IMR-90 (cell line): ENCODE data around the gene FBXW11. TPM values are rescaled to one million over a fixed set of nuclear protein-coding genes. Genes with fewer than 3 reads are reported as not detected.

Source experiments
- ATAC-seq: fragments of 200-7000 bp; cut with Tn5 transposase; 2 replicates; pipeline ENCODE4 v1.9.1; 2020; ENCODE audit warnings: low read depth, mild to moderate bottlenecking, moderate library complexity
- BruUV-seq: library from RNA; stranded (reverse); fragments of 400-500 nt; replicated peaks from 2 replicates; lab custom pipeline; 2021; lab: Mats Ljungman, UMichigan
- CTCF ChIA-PET: fragments of 300-600 bp; formaldehyde crosslinking; extraction: SDS; loops from one replicate; lab custom pipeline; 2021; ENCODE audit warnings: antibody characterized with exemption; lab: Yijun Ruan, JAX
- POLR2A ChIA-PET: fragments of 300-600 bp; sonication (Branson Sonifier 250); formaldehyde crosslinking; loops from one replicate; lab custom pipeline; 2022; ENCODE audit warnings: antibody characterized with exemption; ENCODE audit not compliant: unreplicated experiment; lab: Charles Lee
- DNase-seq: peaks from one replicate; pipeline ENCODE4 v3.0.0; 2013
- H2AFZ ChIP-seq: replicated peaks from 2 replicates; pipeline ENCODE3; 2013; ENCODE audit warnings: low read length, mild to moderate bottlenecking; ENCODE audit not compliant: poor library complexity
- H2AK5ac ChIP-seq: 2 replicates; pipeline ENCODE4 v1.6.1; 2013; ENCODE audit warnings: low read depth, low read length, inconsistent platforms
- H2AK9ac ChIP-seq: replicated peaks from 2 replicates; pipeline ENCODE3; 2013; ENCODE audit warnings: mild to moderate bottlenecking, low read depth, low read length, moderate library complexity; ENCODE audit not compliant: poor library complexity
- H2BK120ac ChIP-seq: 2 replicates; pipeline ENCODE4 v1.6.1; 2013; ENCODE audit warnings: low read depth, low read length, inconsistent platforms
- H2BK15ac ChIP-seq: 3 replicates; pipeline ENCODE4 v1.6.1; 2013; ENCODE audit warnings: low read depth, low read length, inconsistent platforms
- H2BK20ac ChIP-seq: 2 replicates; pipeline ENCODE4 v1.6.1; 2013; ENCODE audit warnings: low read depth, mild to moderate bottlenecking, inconsistent platforms, low read length, moderate library complexity
- H2BK5ac ChIP-seq: 2 replicates; pipeline ENCODE4 v1.6.1; 2013; ENCODE audit warnings: mild to moderate bottlenecking, low read depth, low read length, inconsistent platforms; ENCODE audit not compliant: poor library complexity, severe bottlenecking
- H3K14ac ChIP-seq: replicated peaks from 2 replicates; pipeline ENCODE4 v1.6.1; 2013; ENCODE audit warnings: low read depth, low read length, inconsistent platforms
- H3K18ac ChIP-seq: 2 replicates; pipeline ENCODE4 v1.6.1; 2013; ENCODE audit warnings: low read depth, low read length, control low read depth
- H3K23ac ChIP-seq: 2 replicates; pipeline ENCODE4 v1.6.1; 2013; ENCODE audit warnings: low read depth, low read length, inconsistent platforms
- H3K27ac ChIP-seq: 2 replicates; pipeline ENCODE4 v1.5.1; 2013; ENCODE audit warnings: mild to moderate bottlenecking, control low read depth, low read length; ENCODE audit not compliant: insufficient read depth
- H3K27me3 ChIP-seq: 2 replicates; pipeline ENCODE4 v1.6.1; 2013; ENCODE audit warnings: low read length; ENCODE audit not compliant: control insufficient read depth, insufficient read depth
- H3K36me3 ChIP-seq: 2 replicates; pipeline ENCODE4 v1.6.1; 2013; ENCODE audit warnings: low read length, mixed read lengths; ENCODE audit not compliant: control insufficient read depth, insufficient read depth
- H3K4ac ChIP-seq: 2 replicates; pipeline ENCODE4 v1.6.1; 2013; ENCODE audit warnings: low read depth, low read length, inconsistent platforms
- H3K4me1 ChIP-seq: 2 replicates; pipeline ENCODE4 v1.6.1; 2013; ENCODE audit warnings: low read length, mixed read lengths; ENCODE audit not compliant: control insufficient read depth, insufficient read depth
- H3K4me2 ChIP-seq: 2 replicates; pipeline ENCODE4 v1.6.1; 2013; ENCODE audit warnings: low read depth, mild to moderate bottlenecking, control low read depth, low read length, moderate library complexity
- H3K4me3 ChIP-seq: 2 replicates; pipeline ENCODE4 v1.5.1; 2013; ENCODE audit warnings: low read depth, mild to moderate bottlenecking, control low read depth, low read length, moderate library complexity; ENCODE audit not compliant: insufficient read depth
- H3K56ac ChIP-seq: 2 replicates; pipeline ENCODE4 v1.6.1; 2013; ENCODE audit warnings: low read length, inconsistent platforms; ENCODE audit not compliant: insufficient read depth; ENCODE audit errors: extremely low read depth
- H3K79me1 ChIP-seq, 2 experiments: 2 replicates each; pipeline ENCODE4 v1.6.1; 2013; ENCODE audit warnings: low read length in 2 of 2, inconsistent platforms in 1 of 2, low read depth in 1 of 2
- H3K9ac ChIP-seq: 2 replicates; pipeline ENCODE4 v1.6.1; 2013; ENCODE audit warnings: low read depth, low read length, control low read depth
- H3K9me1 ChIP-seq: 2 replicates; pipeline ENCODE4 v1.6.1; 2013; ENCODE audit warnings: low read length, inconsistent platforms; ENCODE audit not compliant: insufficient read depth
- H3K9me3 ChIP-seq: 2 replicates; pipeline ENCODE4 v1.6.1; 2013; ENCODE audit warnings: low read length; ENCODE audit not compliant: control insufficient read depth, insufficient read depth
- H4K20me1 ChIP-seq: 2 replicates; pipeline ENCODE4 v1.6.1; 2013; ENCODE audit warnings: low read length, inconsistent platforms; ENCODE audit not compliant: insufficient read depth
- H4K5ac ChIP-seq: 2 replicates; pipeline ENCODE4 v1.6.1; 2013; ENCODE audit warnings: mild to moderate bottlenecking, low read depth, low read length, control low read depth
- H4K8ac ChIP-seq, 2 experiments: 2 replicates each; pipeline ENCODE4 v1.6.1; 2013; ENCODE audit warnings: low read depth in 2 of 2, low read length in 2 of 2, control low read depth in 1 of 2, inconsistent platforms in 1 of 2
- H4K91ac ChIP-seq: 2 replicates; pipeline ENCODE4 v1.6.1; 2013; ENCODE audit warnings: low read depth, low read length, inconsistent platforms; ENCODE audit not compliant: insufficient read depth
- BHLHE40 ChIP-seq: fragments of 150-350 bp; IDR thresholded peaks from 2 replicates; pipeline ENCODE4 v1.6.1; 2016; ENCODE audit warnings: mild to moderate bottlenecking, low read depth, low read length
- CEBPB ChIP-seq: IDR thresholded peaks from 2 replicates; pipeline ENCODE4 v1.6.1; 2012; ENCODE audit warnings: low read depth, low read length, improper control_type of control experiment
- CHD1 ChIP-seq: IDR thresholded peaks from 2 replicates; pipeline ENCODE4 v1.6.1; 2012; ENCODE audit warnings: low read depth, low read length, improper control_type of control experiment
- CTCF ChIP-seq: conservative IDR thresholded peaks from 2 replicates; pipeline ENCODE4 v1.5.1; 2012; ENCODE audit warnings: mild to moderate bottlenecking, low read depth, low read length, improper control_type of control experiment
- ELK1 ChIP-seq: fragments of 150-350 bp; IDR thresholded peaks from 2 replicates; pipeline ENCODE4 v1.6.1; 2016; ENCODE audit warnings: low read depth, mild to moderate bottlenecking, low read length, moderate library complexity, borderline replicate concordance
- FOS ChIP-seq: fragments of 150-350 bp; IDR thresholded peaks from 2 replicates; pipeline ENCODE4 v1.6.1; 2016; ENCODE audit warnings: low read depth, low read length
- MAFK ChIP-seq: IDR thresholded peaks from 2 replicates; pipeline ENCODE4 v1.6.1; 2012; ENCODE audit warnings: low read depth, low read length, improper control_type of control experiment
- MAZ ChIP-seq: IDR thresholded peaks from 2 replicates; pipeline ENCODE4 v1.6.1; 2012; ENCODE audit warnings: low read depth, mild to moderate bottlenecking, low read length, improper control_type of control experiment, moderate library complexity, borderline replicate concordance
- MXI1 ChIP-seq: IDR thresholded peaks from 2 replicates; pipeline ENCODE4 v1.6.1; 2012; ENCODE audit warnings: low read depth, mild to moderate bottlenecking, low read length, moderate library complexity, borderline replicate concordance
- NFE2L2 ChIP-seq: fragments of 150-350 bp; IDR thresholded peaks from 2 replicates; pipeline ENCODE4 v1.6.1; 2016; ENCODE audit warnings: low read depth, mild to moderate bottlenecking, low read length
- POLR2A ChIP-seq: IDR thresholded peaks from 2 replicates; pipeline ENCODE4 v1.6.1; 2012; ENCODE audit warnings: mild to moderate bottlenecking, low read depth, low read length
- RAD21 ChIP-seq: IDR thresholded peaks from 2 replicates; pipeline ENCODE4 v1.6.1; 2012; ENCODE audit warnings: low read length, improper control_type of control experiment
- RCOR1 ChIP-seq: IDR thresholded peaks from 2 replicates; pipeline ENCODE4 v1.6.1; 2012; ENCODE audit warnings: mild to moderate bottlenecking, low read length, improper control_type of control experiment; ENCODE audit not compliant: insufficient replicate concordance
- RFX5 ChIP-seq: IDR thresholded peaks from 2 replicates; pipeline ENCODE4 v1.8.0; 2012; ENCODE audit warnings: low read depth, mild to moderate bottlenecking, low read length, moderate library complexity
- SMC3 ChIP-seq: fragments of 150-350 bp; IDR thresholded peaks from 2 replicates; pipeline ENCODE4 v1.6.1; 2016; ENCODE audit warnings: low read depth, mild to moderate bottlenecking, antibody characterized with exemption, low read length, moderate library complexity
- USF2 ChIP-seq: fragments of 150-350 bp; IDR thresholded peaks from 2 replicates; pipeline ENCODE4 v1.6.1; 2017; ENCODE audit warnings: mild to moderate bottlenecking, antibody characterized with exemption, low read length, low read depth
- WGBS, 2 experiments: methylation state at CpG; one replicate each; pipeline versions ENCODE4 v1.1.5 to v1.1.7; 2013; ENCODE audit warnings: missing lambda C conversion rate in 2 of 2; ENCODE audit not compliant: insufficient read length in 1 of 2; ENCODE audit errors: extremely low coverage in 2 of 2; 5-methylcytosine and 5-hydroxymethylcytosine counted together
- dilution Hi-C: fragments of 300-500 bp; cut with HindIII; formaldehyde crosslinking; loops from one replicate; pipeline ENCODE4 v1.14.3; 2018; ENCODE audit warnings: low sequenced_read_pairs; ENCODE audit not compliant: unreplicated experiment
- in situ Hi-C: fragments of 300-500 bp; cut with MboI; formaldehyde crosslinking; loops from 3 replicates; pipeline ENCODE4 v1.14.3; 2019; ENCODE audit warnings: low sequenced_read_pairs, inconsistent platforms, mixed read lengths
- intact Hi-C: fragments of 100-400 bp; cut with micrococcal nuclease; formaldehyde crosslinking; loops from 2 replicates; pipeline ENCODE4 v1.10.0; 2022
- polyA plus RNA-seq, 3 experiments: library from polyadenylated mRNA; depleted of rRNA; stranded (reverse); fragments of >200 nt; gene quantifications; 2 replicates each; pipeline ENCODE4 v1.2.3, GENCODE V29; 2012; ENCODE audit warnings: low replicate concordance in 1 of 3
- total RNA-seq: library from RNA; depleted of rRNA; stranded (reverse); fragments of >200 nt; gene quantifications from 2 replicates; pipeline ENCODE4 v1.2.3, GENCODE V29; 2012

FBXW11 gene
- total and polyA plus RNA-seq, 2 of the 4 experiments (the other 2 are of a cell fraction): 34.3 to 97.1 TPM

GRCh38 chr5:171848006-171848405, 158.4 kb downstream of the FBXW11 start:
- H2BK120ac ChIP-seq: no peak overlapping the region
- DNase-seq: no peak
- 67% methylated on average over 3 of the region's 15 CpGs; no CpG with 5 or more reads in 1 of the 2 experiments for WGBS, 2 experiments
- TF ChIP-seq NFE2L2 (no peak), RAD21 (no peak), MAZ (no peak), FOS (no peak), BHLHE40 (no peak), CTCF (no peak), RCOR1 (no peak), MAFK (no peak), CHD1 (no peak), SMC3 (no peak), ELK1 (no peak), MXI1 (no peak), CEBPB (no peak), USF2 (no peak), POLR2A (no peak), RFX5 (no peak)
- no peak overlapping the region for H3K14ac ChIP-seq
- H3K4me1 ChIP-seq: no peaks in the 10 kb centered on the region
- in situ Hi-C loops: no loop called here
- H3K56ac ChIP-seq: no peak overlapping the region
- no peak overlapping the region for H2BK20ac ChIP-seq
- no peak for ATAC-seq
- no peak overlapping the region for H3K4me3 ChIP-seq
- no peak overlapping the region for H3K4me2 ChIP-seq
- POLR2A ChIA-PET: no interaction called here
- no TSS peak for BruUV-seq
- H2AK9ac ChIP-seq: no peak overlapping the region
- H3K27ac ChIP-seq: no peak overlapping the region
- no peaks in the 10 kb centered on the region for H4K20me1 ChIP-seq
- no peak overlapping the region for H2BK5ac ChIP-seq
- CTCF ChIA-PET: no interaction called here
- no peak overlapping the region for H3K18ac ChIP-seq
- H2AFZ ChIP-seq: no peak overlapping the region
- no peak overlapping the region for H3K23ac ChIP-seq
- H3K9me3 ChIP-seq: no peaks in the 10 kb centered on the region
- no peaks in the 10 kb centered on the region for H3K36me3 ChIP-seq
- H3K9ac ChIP-seq: no peak overlapping the region
- no peaks in the 10 kb centered on the region for H3K79me1 ChIP-seq
- intact Hi-C loops: loop anchor here (5.0 kb wide), 1 partner anchor 221 kb away; no protein-coding TSS in a partner anchor
- H4K8ac ChIP-seq: no peak overlapping the region
- dilution Hi-C loops: no loop called here
- no peak overlapping the region for H4K5ac ChIP-seq
- H3K27me3 ChIP-seq: no peaks in the 10 kb centered on the region
- H2BK15ac ChIP-seq: no peak overlapping the region
- no peak overlapping the region for H4K91ac ChIP-seq
- 0 out of 2 replicates have a peak, but pooled peaks cover 2% of the 10 kb centered on the region for H3K9me1 ChIP-seq
- no peak overlapping the region for H3K4ac ChIP-seq
- no peak overlapping the region for H2AK5ac ChIP-seq
